ENCODE measurements around the gene KLK4. TPM values are rescaled to one million over a fixed set of nuclear protein-coding genes. Genes with fewer than 3 reads are reported as not detected.

KLK4 gene
- total RNA-seq, 1 donor from 2014 or later, result not detected

DNA sequence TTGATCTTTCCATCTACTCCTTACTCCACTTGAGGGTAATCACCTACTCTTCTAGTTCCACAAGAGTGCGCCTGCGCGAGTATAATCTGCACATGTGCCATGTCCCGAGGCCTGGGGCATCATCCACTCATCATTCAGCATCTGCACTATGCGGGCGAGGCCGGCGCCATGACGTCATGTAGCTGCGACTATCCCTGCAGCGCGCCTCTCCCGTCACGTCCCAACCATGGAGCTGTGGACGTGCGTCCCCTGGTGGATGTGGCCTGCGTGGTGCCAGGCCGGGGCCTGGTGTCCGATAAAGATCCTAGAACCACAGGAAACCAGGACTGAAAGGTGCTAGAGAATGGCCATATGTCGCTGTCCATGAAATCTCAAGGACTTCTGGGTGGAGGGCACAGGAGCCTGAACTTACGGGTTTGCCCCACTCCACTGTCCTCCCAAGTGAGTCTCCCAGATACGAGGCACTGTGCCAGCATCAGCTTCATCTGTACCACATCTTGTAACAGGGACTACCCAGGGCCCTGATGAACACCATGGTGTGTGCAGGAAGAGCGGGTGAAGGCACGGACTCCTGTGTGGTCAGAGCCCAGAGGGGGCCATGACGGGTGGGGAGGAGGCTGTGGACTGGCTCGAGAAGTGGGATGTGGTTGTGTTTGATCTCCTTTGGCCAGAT, 40.6 kb downstream of the KLK4 start:
- Histone ChIP-seq H3K36me3 (no peaks in the 10 kb centered on the region), H3K4me3 (no peak overlapping the region), H3K27me3 (ENCODE audit: low read depth) (peaks cover 99% of the 10 kb centered on the region), H3K9me3 (replicated peaks) (no peaks in the 10 kb centered on the region), H3K4me1 (no peaks in the 10 kb centered on the region), H3K27ac (replicated peaks) (no peak overlapping the region)
- intact Hi-C loops (cut with micrococcal nuclease), result no loop called here
- TF ChIP-seq CTCF (IDR thresholded peaks at IDR 0.05; ENCODE audit: borderline replicate concordance), result no peak
- DNase-seq, result no peak

DNA sequence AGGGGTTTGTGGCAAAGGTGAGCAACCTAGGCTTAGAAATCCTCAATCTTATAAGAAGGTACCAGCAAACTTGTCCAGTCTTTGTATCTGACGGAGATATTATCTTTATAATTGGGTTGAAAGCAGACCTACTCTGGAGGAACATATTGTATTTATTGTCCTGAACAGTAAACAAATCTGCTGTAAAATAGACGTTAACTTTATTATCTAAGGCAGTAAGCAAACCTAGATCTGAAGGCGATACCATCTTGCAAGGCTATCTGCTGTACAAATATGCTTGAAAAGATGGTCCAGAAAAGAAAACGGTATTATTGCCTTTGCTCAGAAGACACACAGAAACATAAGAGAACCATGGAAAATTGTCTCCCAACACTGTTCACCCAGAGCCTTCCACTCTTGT, 41.7 kb downstream of the KLK4 start:
- Histone ChIP-seq H3K4me3 (no peak overlapping the region), H3K9me3 (replicated peaks) (no peaks in the 10 kb centered on the region), H3K27ac (replicated peaks) (no peak overlapping the region), H3K27me3 (ENCODE audit: low read depth) (peaks cover 96% of the 10 kb centered on the region), H3K36me3 (no peaks in the 10 kb centered on the region), H3K4me1 (no peaks in the 10 kb centered on the region)
- no peak for DNase-seq
- no peak for TF ChIP-seq CTCF (IDR thresholded peaks at IDR 0.05; ENCODE audit: borderline replicate concordance)
- intact Hi-C loops (cut with micrococcal nuclease), result no loop called here

DNA sequence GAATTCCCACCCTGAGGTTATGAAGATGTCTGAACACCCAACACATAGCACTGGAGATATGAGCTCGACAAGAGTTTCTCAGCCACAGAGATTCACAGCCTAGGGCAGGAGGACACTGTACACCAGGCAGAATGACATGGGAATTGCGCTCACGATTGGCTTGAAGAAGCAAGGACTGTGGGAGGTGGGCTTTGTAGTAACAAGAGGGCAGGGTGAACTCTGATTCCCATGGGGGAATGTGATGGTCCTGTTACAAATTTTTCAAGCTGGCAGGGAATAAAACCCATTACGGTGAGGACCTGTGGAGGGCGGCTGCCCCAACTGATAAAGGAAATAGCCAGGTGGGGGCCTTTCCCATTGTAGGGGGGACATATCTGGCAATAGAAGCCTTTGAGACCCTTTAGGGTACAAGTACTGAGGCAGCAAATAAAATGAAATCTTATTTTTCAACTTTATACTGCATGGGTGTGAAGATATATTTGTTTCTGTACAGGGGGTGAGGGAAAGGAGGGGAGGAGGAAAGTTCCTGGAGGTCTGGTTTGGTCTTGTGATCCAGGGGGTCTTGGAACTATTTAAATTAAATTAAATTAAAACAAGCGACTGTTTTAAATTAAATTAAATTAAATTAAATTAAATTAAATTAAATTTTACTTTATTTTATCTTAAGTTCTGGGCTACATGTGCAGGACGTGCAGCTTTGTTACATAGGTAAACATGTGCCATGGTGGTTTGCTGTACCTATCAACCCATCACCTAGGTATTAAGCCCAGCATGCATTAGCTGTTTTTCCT, 49.5 kb downstream of the KLK4 start:
- Histone ChIP-seq H3K4me3 (no peak overlapping the region), H3K27ac (replicated peaks) (no peak overlapping the region), H3K9me3 (replicated peaks) (no peaks in the 10 kb centered on the region), H3K36me3 (no peaks in the 10 kb centered on the region), H3K4me1 (no peaks in the 10 kb centered on the region), H3K27me3 (ENCODE audit: low read depth) (peaks cover 93% of the 10 kb centered on the region)
- intact Hi-C loops (cut with micrococcal nuclease), result no loop called here
- no peak for DNase-seq
- no peak for TF ChIP-seq CTCF (IDR thresholded peaks at IDR 0.05; ENCODE audit: borderline replicate concordance)

- peaks cover 93% of the 10 kb centered on the region for H3K27me3 ChIP-seq (ENCODE audit: low read depth)
- H3K9me3 ChIP-seq (replicated peaks), result no peaks in the 10 kb centered on the region
- no peak overlapping the region for H3K4me3 ChIP-seq
- no peak for TF ChIP-seq CTCF (IDR thresholded peaks at IDR 0.05; ENCODE audit: borderline replicate concordance)
- no peak for DNase-seq
- H3K36me3 ChIP-seq, result no peaks in the 10 kb centered on the region
- H3K27ac ChIP-seq (replicated peaks), result no peak overlapping the region
- no peaks in the 10 kb centered on the region for H3K4me1 ChIP-seq
- intact Hi-C loops (cut with micrococcal nuclease), result no loop called here
Measured at GRCh38 chr19:50861010-50861409, 50.2 kb downstream of the KLK4 start.

- H3K27me3 ChIP-seq (ENCODE audit: low read depth), result peaks cover 95% of the 10 kb centered on the region
- intact Hi-C loops (cut with micrococcal nuclease), result no loop called here
- no peak for TF ChIP-seq CTCF (IDR thresholded peaks at IDR 0.05; ENCODE audit: borderline replicate concordance)
- no peaks in the 10 kb centered on the region for H3K9me3 ChIP-seq (replicated peaks)
- no peaks in the 10 kb centered on the region for H3K4me1 ChIP-seq
- DNase-seq, result no peak
- H3K36me3 ChIP-seq, result no peaks in the 10 kb centered on the region
- no peak overlapping the region for H3K27ac ChIP-seq (replicated peaks)
- H3K4me3 ChIP-seq, result no peak overlapping the region
Measured at GRCh38 chr19:50859849-50860248, 51.3 kb downstream of the KLK4 start.

All from left ventricle myocardium inferior (tissue), 1 donor.